HCT116 (cell line): Measurements from ENCODE around the gene QPCTL. TPM values are rescaled to one million over a fixed set of nuclear protein-coding genes. Genes with fewer than 3 reads are reported as not detected.

Experiments used
- ATAC-seq: fragments of 200-7000 bp; cut with Tn5 transposase; 2 replicates; pipeline ENCODE4 v1.9.1; 2020; ENCODE audit warnings: mild to moderate bottlenecking, moderate library complexity
- BruUV-seq: library from RNA; stranded (reverse); fragments of 400-500 nt; replicated peaks from 2 replicates; lab custom pipeline; 2021; lab: Mats Ljungman, UMichigan
- CTCF ChIA-PET: fragments of 300-600 bp; sonication (Branson Sonifier 250); formaldehyde crosslinking; loops from one replicate; lab custom pipeline; 2021; ENCODE audit warnings: antibody characterized with exemption; lab: Charles Lee
- POLR2A ChIA-PET: fragments of 300-600, 350-600 bp; sonication (Branson Sonifier 250); formaldehyde crosslinking; loops from one replicate; lab custom pipeline; 2021; ENCODE audit warnings: antibody characterized with exemption; lab: Charles Lee
- RAD21 ChIA-PET, 2 experiments: fragments of 300-600 bp; sonication (Branson Sonifier 250); formaldehyde crosslinking; loops; one replicate each; lab custom pipeline; 2023; ENCODE audit warnings: low total read pairs in 2 of 2; ENCODE audit not compliant: uncharacterized antibody in 2 of 2, unreplicated experiment in 2 of 2, low non-redundant PET in 1 of 2; lab: Charles Lee
- DNase-seq: peaks from one replicate; pipeline ENCODE4 v3.0.0-alpha.2; 2010; ENCODE audit warnings: low read depth, low spot score
- H2AFZ ChIP-seq: fragments of 200-600 bp; shearing (Covaris generic), sonication (generic); 2 replicates; pipeline ENCODE4 v1.6.1; 2017; ENCODE audit warnings: low read depth, mixed run types, mixed read lengths, antibody characterized with exemption, low read length; ENCODE audit not compliant: poor library complexity, severe bottlenecking
- H3K27ac ChIP-seq: 2 replicates; pipeline ENCODE4 v1.5.1; 2012; ENCODE audit warnings: low read depth, low read length
- H3K27me3 ChIP-seq: fragments of 200-600 bp; sonication (generic); 2 replicates; pipeline ENCODE4 v1.6.1; 2016; ENCODE audit warnings: mixed run types, low read length, mixed read lengths; ENCODE audit not compliant: insufficient read depth
- H3K36me3 ChIP-seq, 2 experiments: fragments of 200-500 bp in 1 of 2; fragments of 200-600 bp in 1 of 2; sonication (Bioruptor generic) in 1 of 2; sonication (generic) in 1 of 2; 2 replicates each; pipeline versions ENCODE4 v1.5.1 to v1.6.1; 2014 to 2016; ENCODE audit warnings: low read length in 2 of 2, inconsistent platforms in 1 of 2, mixed read lengths in 1 of 2, mixed run types in 1 of 2; ENCODE audit not compliant: insufficient read depth in 2 of 2, control insufficient read depth in 1 of 2
- H3K4me1 ChIP-seq, 2 experiments: fragments of 200-600 bp in 1 of 2; sonication (generic) in 1 of 2; 2 replicates each; pipeline versions ENCODE4 v1.5.1 to v1.6.1; 2012 to 2017; ENCODE audit warnings: low read length in 2 of 2, inconsistent platforms in 1 of 2, mild to moderate bottlenecking in 1 of 2, mixed read lengths in 1 of 2, mixed run types in 1 of 2, moderate library complexity in 1 of 2; ENCODE audit not compliant: insufficient read depth in 2 of 2, control insufficient read depth in 1 of 2
- H3K4me2 ChIP-seq: fragments of 200-600 bp; sonication (generic); 2 replicates; pipeline ENCODE4 v1.6.1; 2017; ENCODE audit warnings: mixed run types, low read length, mixed read lengths
- H3K4me3 ChIP-seq, 2 experiments: fragments of 200-600 bp in 1 of 2; sonication (generic) in 1 of 2; replicated peaks in 1 of 2; 2 replicates each; pipeline ENCODE4 v1.5.1; 2011 to 2016; ENCODE audit warnings: low read length in 2 of 2, control low read depth in 1 of 2, low read depth in 1 of 2, mild to moderate bottlenecking in 1 of 2, mixed read lengths in 1 of 2, mixed run types in 1 of 2
- H3K79me2 ChIP-seq: fragments of 200-600 bp; sonication (generic); 2 replicates; pipeline ENCODE4 v1.6.1; 2017; ENCODE audit warnings: mild to moderate bottlenecking, mixed run types, low read length, moderate library complexity, mixed read lengths; ENCODE audit not compliant: insufficient read depth
- H3K9ac ChIP-seq: fragments of 200-600 bp; sonication (generic); 2 replicates; pipeline ENCODE4 v1.6.1; 2016; ENCODE audit warnings: low read length, mixed read lengths
- H3K9me2 ChIP-seq: fragments of 200-600 bp; sonication (generic), shearing (Covaris generic); 2 replicates; pipeline ENCODE4 v1.6.1; 2017; ENCODE audit warnings: mixed run types, mild to moderate bottlenecking, moderate library complexity; ENCODE audit not compliant: insufficient read depth
- H3K9me3 ChIP-seq, 2 experiments: fragments of 200-500 bp in 1 of 2; fragments of 200-600 bp in 1 of 2; sonication (Bioruptor generic) in 1 of 2; sonication (generic) in 1 of 2; 2 replicates each; pipeline ENCODE4 v1.6.1; 2014 to 2017; ENCODE audit warnings: low read length in 2 of 2, mixed read lengths in 2 of 2, inconsistent platforms in 1 of 2, low read depth in 1 of 2, mild to moderate bottlenecking in 1 of 2, mixed run types in 1 of 2, moderate library complexity in 1 of 2; ENCODE audit not compliant: control insufficient read depth in 1 of 2, insufficient read depth in 1 of 2
- H4K20me1 ChIP-seq: fragments of 200-600 bp; sonication (generic), shearing (Covaris generic); 2 replicates; pipeline ENCODE4 v1.6.1; 2017; ENCODE audit warnings: mixed run types, mild to moderate bottlenecking, moderate library complexity; ENCODE audit not compliant: insufficient read depth
- ATF3 ChIP-seq: IDR thresholded peaks from 2 replicates; pipeline ENCODE4 v1.6.1; 2012
- CBX3 ChIP-seq: IDR thresholded peaks from 2 replicates; pipeline ENCODE4 v1.6.1; 2012; ENCODE audit warnings: low read depth
- CEBPB ChIP-seq: IDR thresholded peaks from 2 replicates; pipeline ENCODE4 v1.6.1; 2012; ENCODE audit warnings: low read depth
- EGR1 ChIP-seq: IDR thresholded peaks from 2 replicates; pipeline ENCODE4 v1.6.1; 2012; ENCODE audit warnings: low read depth
- EZH2 ChIP-seq: fragments of 200-600 bp; sonication (generic); IDR thresholded peaks from 2 replicates; pipeline ENCODE4 v1.6.1; 2017; ENCODE audit warnings: antibody characterized with exemption, mixed run types
- EZH2phosphoT487 ChIP-seq: fragments of 200-600 bp; IDR thresholded peaks from 2 replicates; pipeline ENCODE4 v1.6.1; 2018; ENCODE audit warnings: antibody characterized with exemption, borderline replicate concordance
- FOSL1 ChIP-seq: IDR thresholded peaks from 2 replicates; pipeline ENCODE4 v1.6.1; 2012; ENCODE audit warnings: low read depth
- POLR2A ChIP-seq: IDR thresholded peaks from 2 replicates; pipeline ENCODE4 v1.7.0; 2011; ENCODE audit warnings: borderline replicate concordance; ENCODE audit not compliant: insufficient read depth, insufficient read length; ENCODE audit errors: extremely low read depth
- POLR2AphosphoS5 ChIP-seq: IDR thresholded peaks from 2 replicates; pipeline ENCODE4 v1.6.1; 2011; ENCODE audit warnings: mild to moderate bottlenecking, low read depth, low read length, moderate library complexity
- SIN3A ChIP-seq: IDR thresholded peaks from 2 replicates; pipeline ENCODE4 v1.6.1; 2012; ENCODE audit warnings: low read depth
- SRF ChIP-seq: IDR thresholded peaks from 2 replicates; pipeline ENCODE4 v1.6.1; 2012; ENCODE audit warnings: low read depth
- YY1 ChIP-seq: IDR thresholded peaks from 2 replicates; pipeline ENCODE4 v1.6.1; 2011; ENCODE audit warnings: low read length, low read depth, moderate library complexity, mild to moderate bottlenecking; ENCODE audit not compliant: insufficient replicate concordance; ENCODE audit errors: extremely low read depth
- ZBTB33 ChIP-seq: IDR thresholded peaks from 2 replicates; pipeline ENCODE4 v1.6.1; 2011; ENCODE audit warnings: mild to moderate bottlenecking, low read length, moderate library complexity; ENCODE audit not compliant: insufficient replicate concordance; ENCODE audit errors: extremely low read depth
- intact Hi-C: fragments of 100-400 bp; cut with micrococcal nuclease; formaldehyde crosslinking; loops from 2 replicates; pipeline ENCODE4 v1.10.0; 2022
- total RNA-seq: library from RNA; stranded (reverse); gene quantifications from one replicate; pipeline ENCODE4 v1.2.1, GENCODE V29; 2021; ENCODE audit not compliant: unreplicated experiment

QPCTL gene
- total RNA-seq, 1 experiment from 2014 or later, result 19.5 TPM

- ChIA-PET RAD21 (no interaction called here), CTCF (no interaction called here)
- Histone ChIP-seq H3K27me3 (no peaks in the 10 kb centered on the region), H3K4me2 (no peak overlapping the region), H3K36me3 (peaks cover 19 to 24% of the 10 kb centered on the region in 2 experiments; a peak in 3 of 4 replicates), H3K4me1 (peaks cover 20 to 30% of the 10 kb centered on the region in 2 experiments), H3K79me2 (peaks cover 74% of the 10 kb centered on the region), H3K9me2 (no peaks in the 10 kb centered on the region), H3K4me3 (no peak overlapping the region), H3K27ac (no peak overlapping the region), H2AFZ (no peak overlapping the region), H4K20me1 (no peaks in the 10 kb centered on the region), H3K9ac (no peak overlapping the region), H3K9me3 (no peaks in the 10 kb centered on the region)
- no peak for ATAC-seq
- intact Hi-C loops, result no loop called here
- BruUV-seq, result no TSS peak
- DNase-seq, result no peak
- TF ChIP-seq EZH2 (no peak), FOSL1 (no peak), SIN3A (no peak), ZBTB33 (no peak), POLR2AphosphoS5 (no peak), EZH2phosphoT487 (no peak), SRF (no peak), CBX3 (no peak), POLR2A (no peak), ATF3 (no peak), EGR1 (no peak), CEBPB (no peak), YY1 (no peak)
- TF ChIP-seq, all 23 proteins: peak for 0
- POLR2A ChIA-PET, result interaction anchor here (1.8 kb wide), 1 partner anchor 38 kb away, joined by 4 read pairs; no protein-coding TSS in a partner anchor
These were observed 22.7 kb downstream of the QPCTL start for GRCh38 chr19:45715139-45715538.
